ENCODE results near the gene GATM.

GATM gene

DNA sequence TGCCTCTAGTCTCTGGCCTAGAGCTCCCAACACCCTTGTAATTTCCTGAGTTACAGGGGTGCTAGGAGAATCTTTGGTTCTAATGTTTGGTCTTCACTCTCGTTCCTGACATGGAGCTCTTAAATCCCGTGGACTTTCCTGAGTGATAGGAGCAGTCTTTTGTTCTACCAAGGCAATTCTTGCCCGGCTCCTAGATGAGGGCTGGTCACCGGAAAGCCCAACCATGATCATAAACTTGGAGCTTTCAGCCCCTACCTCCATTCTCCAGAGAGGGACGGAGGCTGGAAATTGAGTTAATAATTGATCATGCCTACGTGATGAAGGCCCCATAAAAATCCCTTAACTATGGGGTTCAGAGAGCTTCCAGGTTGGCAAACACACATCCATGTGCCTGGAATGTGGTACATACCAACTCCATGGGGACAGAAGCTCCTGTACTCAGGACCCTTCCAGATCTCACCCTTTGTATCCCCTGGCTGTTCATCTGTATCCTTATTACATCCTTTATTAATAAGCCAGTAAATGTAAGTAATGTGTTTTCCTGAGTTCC lies 18.8 kb upstream of the GATM start:
- H3K4me3 ChIP-seq (replicated peaks in 1 of 2; ENCODE audit: low read depth in 2 of 2, low read length in 2 of 2), result no peak overlapping the region
- TF ChIP-seq, protein P1, sequence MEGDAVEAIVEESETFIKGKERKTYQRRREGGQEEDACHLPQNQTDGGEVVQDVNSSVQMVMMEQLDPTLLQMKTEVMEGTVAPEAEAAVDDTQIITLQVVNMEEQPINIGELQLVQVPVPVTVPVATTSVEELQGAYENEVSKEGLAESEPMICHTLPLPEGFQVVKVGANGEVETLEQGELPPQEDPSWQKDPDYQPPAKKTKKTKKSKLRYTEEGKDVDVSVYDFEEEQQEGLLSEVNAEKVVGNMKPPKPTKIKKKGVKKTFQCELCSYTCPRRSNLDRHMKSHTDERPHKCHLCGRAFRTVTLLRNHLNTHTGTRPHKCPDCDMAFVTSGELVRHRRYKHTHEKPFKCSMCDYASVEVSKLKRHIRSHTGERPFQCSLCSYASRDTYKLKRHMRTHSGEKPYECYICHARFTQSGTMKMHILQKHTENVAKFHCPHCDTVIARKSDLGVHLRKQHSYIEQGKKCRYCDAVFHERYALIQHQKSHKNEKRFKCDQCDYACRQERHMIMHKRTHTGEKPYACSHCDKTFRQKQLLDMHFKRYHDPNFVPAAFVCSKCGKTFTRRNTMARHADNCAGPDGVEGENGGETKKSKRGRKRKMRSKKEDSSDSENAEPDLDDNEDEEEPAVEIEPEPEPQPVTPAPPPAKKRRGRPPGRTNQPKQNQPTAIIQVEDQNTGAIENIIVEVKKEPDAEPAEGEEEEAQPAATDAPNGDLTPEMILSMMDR (IDR thresholded peaks at IDR 0.05; ENCODE audit: low read depth, low read length), result no peak
- no peak for DNase-seq (ENCODE audit: low read depth in 2 of 2)

DNA sequence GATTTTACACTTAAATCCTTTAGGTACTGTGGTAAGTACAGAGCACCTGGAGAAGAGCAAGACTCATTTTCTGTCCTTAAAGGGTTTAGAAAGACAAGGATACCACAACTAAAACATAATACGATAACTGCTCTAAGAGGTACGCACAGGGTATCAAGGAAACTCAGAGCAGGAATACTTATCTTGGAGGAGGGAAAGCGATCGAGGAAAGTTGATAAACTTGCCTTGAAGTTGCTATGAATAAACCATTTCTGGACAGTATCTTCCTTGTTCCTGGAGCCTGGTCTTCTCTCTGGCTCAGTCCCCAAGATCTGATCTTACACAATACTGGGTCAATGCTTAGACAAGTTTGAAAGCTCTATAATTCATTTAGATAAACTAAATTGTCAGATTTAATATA lies 17.6 kb upstream of the GATM start:
- TF ChIP-seq, protein P1 (IDR thresholded peaks at IDR 0.05; ENCODE audit: low read depth, low read length), result no peak
- no peak for DNase-seq (ENCODE audit: low read depth in 2 of 2)
- no peak overlapping the region for H3K4me3 ChIP-seq (replicated peaks in 1 of 2; ENCODE audit: low read depth in 2 of 2, low read length in 2 of 2)

DNA sequence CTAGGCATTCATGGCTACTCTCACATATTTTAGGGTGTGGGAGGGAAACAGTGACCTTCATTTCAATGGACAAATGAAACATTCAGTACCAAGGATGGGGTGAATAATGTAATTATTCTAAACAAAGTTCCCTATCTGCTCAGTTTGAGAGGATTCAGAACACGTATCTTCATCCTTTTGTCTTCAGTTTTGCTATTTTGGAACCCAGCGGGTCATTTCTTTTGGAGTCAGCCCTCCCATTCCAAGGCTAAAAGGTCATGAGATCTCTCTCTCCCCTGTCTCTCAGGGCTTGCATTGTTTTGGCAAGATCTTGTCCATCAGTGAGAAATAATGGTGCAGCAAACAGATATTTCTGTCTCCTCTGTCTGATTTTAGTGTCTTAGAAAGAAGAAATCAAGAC lies 16.3 kb upstream of the GATM start:
- TF ChIP-seq, protein P1 (IDR thresholded peaks at IDR 0.05; ENCODE audit: low read depth, low read length), result no peak
- no peak overlapping the region for H3K4me3 ChIP-seq (replicated peaks in 1 of 2; ENCODE audit: low read depth in 2 of 2, low read length in 2 of 2)
- DNase-seq (ENCODE audit: low read depth in 2 of 2), result no peak

DNA sequence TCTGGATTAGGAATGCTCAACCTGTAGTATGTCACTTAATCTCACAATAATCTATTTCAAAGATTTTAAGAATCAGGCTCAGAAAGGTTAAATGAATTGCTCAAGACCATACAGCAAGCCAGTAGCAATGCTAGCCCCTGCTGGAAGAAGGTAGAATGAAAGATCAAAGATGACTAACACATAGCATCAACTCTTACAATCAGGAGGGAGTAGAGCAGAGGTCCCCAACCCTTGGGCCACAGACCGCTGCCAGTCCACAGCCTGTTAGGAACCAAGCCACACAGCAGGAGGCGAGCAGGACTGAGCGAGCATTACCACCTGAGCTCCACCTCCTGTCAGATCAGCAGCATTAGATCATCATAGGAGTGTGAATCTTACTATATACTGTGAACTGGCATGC lies 15.5 kb upstream of the GATM start:
- peak in 1 of 2 donors; percentile 16 for DNase-seq (ENCODE audit: low read depth in 2 of 2)
- TF ChIP-seq, protein P1 (IDR thresholded peaks at IDR 0.05; ENCODE audit: low read depth, low read length), result peak; percentile 29
- H3K4me3 ChIP-seq (replicated peaks in 1 of 2; ENCODE audit: low read depth in 2 of 2, low read length in 2 of 2), result no peak overlapping the region

DNA sequence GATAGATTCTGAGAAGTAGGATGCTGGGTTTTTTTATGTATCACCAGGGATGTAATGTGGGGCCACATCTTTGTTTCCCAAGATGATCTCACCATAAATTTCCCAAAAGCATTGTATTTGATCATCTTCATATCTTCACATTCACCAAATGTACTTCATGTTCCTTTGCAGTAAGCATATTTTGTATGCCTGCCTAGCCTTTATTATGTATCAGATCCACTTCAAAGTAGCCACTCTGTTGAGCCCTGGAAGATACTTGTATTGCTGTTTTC lies 14.2 kb upstream of the GATM start:
- TF ChIP-seq, protein P1 (IDR thresholded peaks at IDR 0.05; ENCODE audit: low read depth, low read length), result no peak
- no peak overlapping the region for H3K4me3 ChIP-seq (replicated peaks in 1 of 2; ENCODE audit: low read depth in 2 of 2, low read length in 2 of 2)
- no peak for DNase-seq (ENCODE audit: low read depth in 2 of 2)

DNA sequence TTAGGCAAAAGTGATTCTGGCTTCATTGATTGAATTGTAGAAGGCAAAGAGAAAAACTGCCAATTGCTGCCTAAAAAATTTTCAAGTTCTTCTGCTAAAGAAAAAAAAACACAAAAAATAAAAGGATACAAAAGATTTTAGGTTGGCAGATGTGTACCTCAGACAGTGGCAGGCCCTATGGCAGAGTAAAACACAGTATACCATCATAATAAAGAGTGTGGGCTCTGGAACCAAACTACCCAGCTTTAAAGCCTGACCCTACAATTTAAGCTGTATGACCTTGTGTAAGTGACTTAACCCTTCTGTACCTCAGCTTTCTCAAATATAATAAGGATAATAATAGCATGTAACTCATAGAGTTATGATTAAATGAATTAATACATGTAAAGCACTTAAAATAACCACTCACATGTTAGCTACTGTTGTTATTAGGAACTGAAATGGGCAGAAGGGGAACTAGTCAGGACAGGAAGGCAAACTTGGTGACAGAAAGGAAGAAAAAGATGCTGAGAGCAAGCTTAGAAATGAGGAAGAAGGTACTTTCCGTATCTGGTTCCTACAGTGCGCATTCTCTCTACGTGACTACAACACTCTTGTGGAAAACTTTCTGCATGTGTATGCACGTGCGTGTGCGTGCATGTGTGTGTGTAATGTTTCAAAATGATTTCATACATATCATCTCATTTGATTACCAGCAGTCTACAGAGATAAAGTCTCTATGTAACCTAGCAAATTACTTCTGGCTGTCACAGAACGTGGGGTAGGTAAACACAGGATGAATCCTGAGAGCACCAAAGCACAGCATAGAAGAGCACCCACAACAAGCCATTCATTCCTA lies 13.6 kb upstream of the GATM start:
- H3K4me3 ChIP-seq (replicated peaks in 1 of 2; ENCODE audit: low read depth in 2 of 2, low read length in 2 of 2), result no peak overlapping the region
- no peak for DNase-seq (ENCODE audit: low read depth in 2 of 2)
- TF ChIP-seq, protein P1 (IDR thresholded peaks at IDR 0.05; ENCODE audit: low read depth, low read length), result no peak
